ENCODE measurements around the gene ADAMTS15. TPM values are rescaled to one million over a fixed set of nuclear protein-coding genes. Genes with fewer than 3 reads are reported as not detected.
A peak's percentile ranks its signal among the peaks of the same experiment; 100 is the strongest.

The ADAMTS15 gene
- polyA plus RNA-seq, 1 experiment = 5.6 TPM

DNA sequence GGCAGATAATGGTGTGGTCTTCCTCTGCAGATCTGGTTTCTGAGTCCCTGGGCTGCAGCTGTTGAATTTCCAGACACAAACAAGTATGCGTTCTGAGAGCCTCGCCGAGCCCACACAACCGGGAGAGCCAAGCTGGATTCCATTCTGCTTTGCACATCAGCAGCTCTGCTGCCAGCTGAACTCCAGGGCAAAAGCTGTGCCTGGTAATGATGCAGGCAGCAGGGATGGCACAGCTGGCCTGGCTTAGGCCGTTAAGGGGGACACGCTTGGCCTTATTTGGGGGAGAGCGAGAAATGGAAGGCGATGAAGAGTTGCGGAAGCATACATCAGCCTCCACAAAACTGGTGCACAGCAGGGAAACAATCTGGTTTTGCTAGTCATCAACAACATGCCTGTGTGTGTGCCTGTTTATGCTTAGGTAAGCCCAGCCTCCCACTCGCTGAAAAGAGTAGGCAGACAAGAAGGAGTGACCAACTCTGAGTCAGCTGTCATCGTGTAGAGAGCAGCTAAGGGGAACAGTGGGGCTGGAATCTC lies 45.1 kb upstream of the ADAMTS15 start:
- Histone ChIP-seq H3K36me3 (ENCODE audit: control insufficient read depth, insufficient read depth, low read length) (no peaks in the 10 kb centered on the region), H3K27me3 (ENCODE audit: control insufficient read depth, insufficient read depth, low read length) (no peaks in the 10 kb centered on the region), H3K4me3 (ENCODE audit: low read depth, low read length) (no peak overlapping the region)
- POLR2A ChIA-PET = no interaction called here
- CTCF ChIA-PET = interaction anchor here (0.8 to 1.5 kb wide), 5 partner anchors 10 to 191 kb away, joined by 3 to 5 read pairs (median 4); no protein-coding TSS in a partner anchor
- DNase-seq (ENCODE audit: low read depth) = peak; percentile 61
- no peak for TF ChIP-seq CTCF (IDR thresholded peaks at IDR 0.05; ENCODE audit: insufficient read depth, low read depth, low read length)

DNA sequence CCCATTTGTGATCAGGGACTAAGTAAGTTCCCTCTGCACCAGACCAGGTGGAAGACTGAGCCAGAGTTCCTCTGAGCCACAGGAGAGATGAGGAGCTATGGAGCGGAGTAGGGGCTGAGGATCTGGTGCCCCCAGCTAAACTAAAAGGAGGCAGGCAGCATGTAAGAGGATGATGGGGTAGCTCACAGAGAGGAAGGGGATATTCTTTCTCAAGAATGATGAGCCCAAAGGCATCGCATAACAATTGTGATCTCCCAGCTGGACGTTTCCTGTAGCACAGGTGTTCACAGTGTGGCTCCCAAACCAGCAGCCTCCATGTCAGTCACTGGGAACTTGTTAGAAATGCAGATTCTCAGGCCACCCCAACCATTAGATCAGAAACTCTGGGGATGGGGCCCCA lies 44.5 kb upstream of the ADAMTS15 start:
- no peak overlapping the region for H3K4me3 ChIP-seq (ENCODE audit: low read depth, low read length)
- POLR2A ChIA-PET = no interaction called here

DNA sequence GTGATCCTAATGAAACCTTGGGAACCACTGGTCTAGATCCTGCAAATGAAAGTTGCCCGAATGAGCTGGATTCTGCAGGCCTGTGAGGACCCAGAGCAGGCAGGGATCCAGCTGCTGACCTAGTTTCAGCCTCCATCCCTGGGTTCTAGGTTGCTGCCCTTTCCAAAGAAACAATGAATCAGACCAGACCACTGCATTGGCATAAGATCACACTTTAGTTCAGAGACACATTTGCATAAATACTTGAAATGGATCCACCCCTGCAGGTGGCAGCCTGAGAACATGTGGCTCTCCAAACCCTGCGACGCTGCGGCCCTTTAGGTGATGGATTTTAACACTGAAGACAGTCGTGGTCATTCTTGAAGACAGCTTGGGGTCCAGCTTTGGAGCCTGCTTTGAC lies 43.7 kb upstream of the ADAMTS15 start:
- H3K36me3 ChIP-seq (ENCODE audit: control insufficient read depth, insufficient read depth, low read length) = no peaks in the 10 kb centered on the region
- H3K4me3 ChIP-seq (ENCODE audit: low read depth, low read length) = no peak overlapping the region
- CTCF ChIA-PET = interaction anchor here (1.1 to 1.4 kb wide), 3 partner anchors 10 to 30 kb away, joined by 3 to 5 read pairs (median 4); no protein-coding TSS in a partner anchor
- TF ChIP-seq CTCF (IDR thresholded peaks at IDR 0.05; ENCODE audit: insufficient read depth, low read depth, low read length) = no peak
- DNase-seq (ENCODE audit: low read depth) = no peak
- H3K27me3 ChIP-seq (ENCODE audit: control insufficient read depth, insufficient read depth, low read length) = no peaks in the 10 kb centered on the region
- POLR2A ChIA-PET = no interaction called here

More for the DNA sequence above, 44.5 kb upstream of the ADAMTS15 start:
- no peak for DNase-seq (ENCODE audit: low read depth)
- TF ChIP-seq CTCF (IDR thresholded peaks at IDR 0.05; ENCODE audit: insufficient read depth, low read depth, low read length) = no peak
- CTCF ChIA-PET = interaction anchor here (0.8 to 1.5 kb wide), 6 partner anchors 10 to 191 kb away, joined by 3 to 5 read pairs (median 4); no protein-coding TSS in a partner anchor
- Histone ChIP-seq H3K36me3 (ENCODE audit: control insufficient read depth, insufficient read depth, low read length) (no peaks in the 10 kb centered on the region), H3K27me3 (ENCODE audit: control insufficient read depth, insufficient read depth, low read length) (no peaks in the 10 kb centered on the region)

DNA sequence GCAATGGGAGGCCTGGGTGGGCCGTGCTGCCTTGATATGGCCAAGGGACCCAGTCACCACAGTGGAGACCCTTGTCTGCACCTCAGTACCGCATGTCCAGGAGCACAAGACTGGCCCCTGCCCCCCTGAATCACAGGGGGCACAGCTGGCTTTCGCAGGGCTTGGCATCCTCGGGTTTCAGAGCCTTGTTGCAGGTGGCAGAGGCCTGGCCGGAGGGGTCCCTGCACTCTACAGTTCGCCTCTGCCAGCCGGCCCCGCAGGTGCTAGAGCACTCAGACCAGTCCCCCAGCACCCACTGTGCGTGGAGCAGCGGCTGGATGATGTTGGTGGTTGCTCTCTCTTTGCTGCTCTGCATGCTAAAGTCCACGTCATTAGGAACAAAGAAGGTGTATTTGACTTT lies 43.0 kb upstream of the ADAMTS15 start:
- CTCF ChIA-PET = interaction anchor here (1.1 to 1.4 kb wide), 3 partner anchors 16 to 29 kb away, joined by 4 to 5 read pairs (median 4); no protein-coding TSS in a partner anchor
- no peak for TF ChIP-seq CTCF (IDR thresholded peaks at IDR 0.05; ENCODE audit: insufficient read depth, low read depth, low read length)
- no peaks in the 10 kb centered on the region for H3K36me3 ChIP-seq (ENCODE audit: control insufficient read depth, insufficient read depth, low read length)
- DNase-seq (ENCODE audit: low read depth) = no peak
- POLR2A ChIA-PET = no interaction called here
- no peaks in the 10 kb centered on the region for H3K27me3 ChIP-seq (ENCODE audit: control insufficient read depth, insufficient read depth, low read length)
- H3K4me3 ChIP-seq (ENCODE audit: low read depth, low read length) = no peak overlapping the region

GRCh38 chr11:130407978-130408377 lies 40.5 kb upstream of the ADAMTS15 start:
- peak; percentile 62 for DNase-seq (ENCODE audit: low read depth)
- Histone ChIP-seq H3K36me3 (ENCODE audit: control insufficient read depth, insufficient read depth, low read length) (no peaks in the 10 kb centered on the region), H3K27me3 (ENCODE audit: control insufficient read depth, insufficient read depth, low read length) (peaks cover 2% of the 10 kb centered on the region; the same call in 1 of the 2 replicates), H3K4me3 (ENCODE audit: low read depth, low read length) (no peak overlapping the region)
- no peak for TF ChIP-seq CTCF (IDR thresholded peaks at IDR 0.05; ENCODE audit: insufficient read depth, low read depth, low read length)
- CTCF ChIA-PET = interaction anchor here (0.7 to 2.1 kb wide), 8 partner anchors 10 to 486 kb away, joined by 3 to 10 read pairs (median 4); no protein-coding TSS in a partner anchor
- POLR2A ChIA-PET = interaction anchor here (0.6 to 0.9 kb wide), 2 partner anchors 10 to 501 kb away, joined by 3 read pairs; no protein-coding TSS in a partner anchor
